ENCODE data around the gene FOXP1. TPM values are rescaled to one million over a fixed set of nuclear protein-coding genes. Genes with fewer than 3 reads are reported as not detected.

FOXP1 gene
- total and polyA plus RNA-seq, 2 donors from 2014 or later, result 6.7 to 87.2 TPM

GRCh38 chr3:71187715-71188114 is 395.8 kb downstream of the FOXP1 start:
- H3K9ac ChIP-seq (ENCODE audit: low read length in 3 of 3), result no peak overlapping the region
- no peaks in the 10 kb centered on the region for H3K36me3 ChIP-seq (ENCODE audit: control insufficient read depth in 2 of 3, insufficient read depth in 3 of 3, low read length in 3 of 3)
- no peaks in the 10 kb centered on the region for H3K9me3 ChIP-seq (ENCODE audit: control insufficient read depth in 2 of 3, insufficient read depth in 1 of 3, low read length in 3 of 3)
- H3K27ac ChIP-seq (ENCODE audit: low read depth in 2 of 2, low read length in 2 of 2), result no peak overlapping the region
- intact Hi-C loops (cut with DNase I), result no loop called here
- no peak for FAIRE-seq
- no peak overlapping the region for H3K4me3 ChIP-seq (ENCODE audit: low read length in 3 of 3)
- no peak for TF ChIP-seq CTCF (IDR thresholded peaks at IDR 0.05; ENCODE audit: borderline replicate concordance, extremely low read depth, insufficient read depth)
- no peak for DNase-seq
- no peaks in the 10 kb centered on the region for H3K27me3 ChIP-seq (ENCODE audit: control insufficient read depth, insufficient read depth, low read length)
- no peaks in the 10 kb centered on the region for H3K4me1 ChIP-seq (ENCODE audit: control insufficient read depth in 2 of 3, insufficient read depth in 2 of 3, low read depth in 1 of 3, low read length in 3 of 3)

- TF ChIP-seq CTCF (IDR thresholded peaks at IDR 0.05; ENCODE audit: borderline replicate concordance, extremely low read depth, insufficient read depth), result no peak
- FAIRE-seq, result no peak
- Histone ChIP-seq H3K4me1 (ENCODE audit: control insufficient read depth in 2 of 3, insufficient read depth in 2 of 3, low read depth in 1 of 3, low read length in 3 of 3) (no peaks in the 10 kb centered on the region), H3K27ac (ENCODE audit: low read depth in 2 of 2, low read length in 2 of 2) (no peak overlapping the region), H3K9me3 (ENCODE audit: control insufficient read depth in 2 of 3, insufficient read depth in 1 of 3, low read length in 3 of 3) (no peaks in the 10 kb centered on the region), H3K9ac (ENCODE audit: low read length in 3 of 3) (no peak overlapping the region), H3K27me3 (ENCODE audit: control insufficient read depth, insufficient read depth, low read length) (no peaks in the 10 kb centered on the region), H3K4me3 (ENCODE audit: low read length in 3 of 3) (no peak overlapping the region), H3K36me3 (ENCODE audit: control insufficient read depth in 2 of 3, insufficient read depth in 3 of 3, low read length in 3 of 3) (no peaks in the 10 kb centered on the region)
- no peak for DNase-seq
- intact Hi-C loops (cut with DNase I), result no loop called here
Observed at GRCh38 chr3:71186801-71187200, 396.7 kb downstream of the FOXP1 start.

- H3K9ac ChIP-seq (ENCODE audit: low read length in 3 of 3), result no peak overlapping the region
- TF ChIP-seq CTCF (IDR thresholded peaks at IDR 0.05; ENCODE audit: borderline replicate concordance, extremely low read depth, insufficient read depth), result no peak
- intact Hi-C loops (cut with DNase I), result no loop called here
- H3K4me3 ChIP-seq (ENCODE audit: low read length in 3 of 3), result no peak overlapping the region
- FAIRE-seq (no peak), DNase-seq (no peak)
- no peaks in the 10 kb centered on the region for H3K4me1 ChIP-seq (ENCODE audit: control insufficient read depth in 2 of 3, insufficient read depth in 2 of 3, low read depth in 1 of 3, low read length in 3 of 3)
- no peaks in the 10 kb centered on the region for H3K27me3 ChIP-seq (ENCODE audit: control insufficient read depth, insufficient read depth, low read length)
- no peaks in the 10 kb centered on the region for H3K36me3 ChIP-seq (ENCODE audit: control insufficient read depth in 2 of 3, insufficient read depth in 3 of 3, low read length in 3 of 3)
- no peak overlapping the region for H3K27ac ChIP-seq (ENCODE audit: low read depth in 2 of 2, low read length in 2 of 2)
- no peaks in the 10 kb centered on the region for H3K9me3 ChIP-seq (ENCODE audit: control insufficient read depth in 2 of 3, insufficient read depth in 1 of 3, low read length in 3 of 3)
Observed at GRCh38 chr3:71185733-71186455, 397.6 kb downstream of the FOXP1 start.

- Histone ChIP-seq H3K36me3 (ENCODE audit: control insufficient read depth in 2 of 3, insufficient read depth in 3 of 3, low read length in 3 of 3) (no peaks in the 10 kb centered on the region), H3K4me1 (ENCODE audit: control insufficient read depth in 2 of 3, insufficient read depth in 2 of 3, low read depth in 1 of 3, low read length in 3 of 3) (no peaks in the 10 kb centered on the region), H3K27ac (ENCODE audit: low read depth in 2 of 2, low read length in 2 of 2) (no peak overlapping the region), H3K9ac (ENCODE audit: low read length in 3 of 3) (no peak overlapping the region), H3K27me3 (ENCODE audit: control insufficient read depth, insufficient read depth, low read length) (no peaks in the 10 kb centered on the region), H3K4me3 (ENCODE audit: low read length in 3 of 3) (no peak overlapping the region), H3K9me3 (ENCODE audit: control insufficient read depth in 2 of 3, insufficient read depth in 1 of 3, low read length in 3 of 3) (no peaks in the 10 kb centered on the region)
- no peak for FAIRE-seq
- DNase-seq, result no peak
- intact Hi-C loops (cut with DNase I), result no loop called here
- TF ChIP-seq CTCF (IDR thresholded peaks at IDR 0.05; ENCODE audit: borderline replicate concordance, extremely low read depth, insufficient read depth), result no peak
Observed at GRCh38 chr3:71184252-71184651, 399.3 kb downstream of the FOXP1 start.
